GM12878 (cell line): ENCODE measurements around the gene APBB1IP. TPM values are rescaled to one million over a fixed set of nuclear protein-coding genes. Genes with fewer than 3 reads are reported as not detected.

Experiments
- ATAC-seq: fragments of 200-7000 bp; cut with Tn5 transposase; 3 replicates; pipeline ENCODE4 v1.9.1; 2020; ENCODE audit warnings: mild to moderate bottlenecking, moderate library complexity
- BruUV-seq: library from RNA; stranded (reverse); fragments of 400-500 nt; replicated peaks from 2 replicates; lab custom pipeline; 2021; lab: Mats Ljungman, UMichigan
- CTCF ChIA-PET: fragments of 300-600 bp; sonication (Branson Sonifier 250); formaldehyde crosslinking; extraction: SDS; loops from one replicate; lab custom pipeline; 2021; ENCODE audit warnings: inconsistent platforms; lab: Yijun Ruan, JAX
- POLR2A ChIA-PET: fragments of 350-600 bp; formaldehyde crosslinking; extraction: SDS; loops from one replicate; lab custom pipeline; 2021; ENCODE audit warnings: inconsistent platforms; lab: Charles Lee
- RAD21 ChIA-PET: fragments of 300-600 bp; sonication (Branson Sonifier 250); formaldehyde crosslinking; loops from one replicate; lab custom pipeline; 2023; ENCODE audit warnings: antibody characterized with exemption; ENCODE audit not compliant: unreplicated experiment; lab: Charles Lee
- SMC1A ChIA-PET: fragments of 300-600 bp; sonication (Branson Sonifier 250); formaldehyde crosslinking; loops from one replicate; lab custom pipeline; 2023; ENCODE audit not compliant: unreplicated experiment, uncharacterized antibody; lab: Charles Lee
- DNase-seq: peaks from one replicate; pipeline ENCODE4 v3.0.0-alpha.2; 2011; ENCODE audit warnings: low read depth, low spot score
- FAIRE-seq: peaks from 3 replicates; lab custom pipeline; 2011; peaks lifted over from hg19 to GRCh38; lab: Jason Lieb, UNC
- H2AFZ ChIP-seq: 2 replicates; pipeline ENCODE4 v1.6.0; 2011; ENCODE audit warnings: low read depth, low read length, control low read depth; ENCODE audit not compliant: control insufficient read depth
- H3K27ac ChIP-seq: 2 replicates; pipeline ENCODE4 v1.5.1; 2011; ENCODE audit warnings: control low read depth; ENCODE audit not compliant: control insufficient read depth, insufficient read depth
- H3K27me3 ChIP-seq, 2 experiments: replicated peaks in 1 of 2; 2 replicates each; pipeline versions ENCODE4 v1.6.0 to v1.6.1; 2011; ENCODE audit warnings: low read length in 1 of 2; ENCODE audit not compliant: control insufficient read depth in 2 of 2, insufficient read depth in 2 of 2
- H3K36me3 ChIP-seq, 2 experiments: 2 replicates each; pipeline ENCODE4 v1.5.1; 2011; ENCODE audit warnings: low read length in 1 of 2; ENCODE audit not compliant: control insufficient read depth in 2 of 2, insufficient read depth in 2 of 2
- H3K4me1 ChIP-seq: 2 replicates; pipeline ENCODE4 v1.6.1; 2011; ENCODE audit warnings: mild to moderate bottlenecking, low read length, moderate library complexity, mixed read lengths; ENCODE audit not compliant: control insufficient read depth, insufficient read depth
- H3K4me2 ChIP-seq: 2 replicates; pipeline ENCODE4 v1.6.0; 2011; ENCODE audit warnings: control low read depth; ENCODE audit not compliant: control insufficient read depth, insufficient read depth
- H3K4me3 ChIP-seq: fragments of 200-600 bp; sonication (generic); 2 replicates; pipeline ENCODE4 v1.5.1; 2016
- H3K79me2 ChIP-seq: 2 replicates; pipeline ENCODE4 v1.6.0; 2011; ENCODE audit warnings: low read length; ENCODE audit not compliant: control insufficient read depth, insufficient read depth
- H3K9ac ChIP-seq: 2 replicates; pipeline ENCODE4 v1.8.0; 2011; ENCODE audit warnings: low read length, control low read depth, mixed read lengths; ENCODE audit not compliant: control insufficient read depth, insufficient read depth
- H3K9me3 ChIP-seq: replicated peaks from 3 replicates; pipeline ENCODE4 v1.5.1; 2011; ENCODE audit warnings: mild to moderate bottlenecking, low read length; ENCODE audit not compliant: control insufficient read depth, insufficient read depth
- H4K20me1 ChIP-seq: 2 replicates; pipeline ENCODE4 v1.6.0; 2011; ENCODE audit not compliant: control insufficient read depth, insufficient read depth
- CHD4 ChIP-seq: fragments of 200-600 bp; sonication (generic); IDR thresholded peaks from 2 replicates; pipeline ENCODE4 v1.6.1; 2016; ENCODE audit warnings: mild to moderate bottlenecking
- CREB1 ChIP-seq: IDR thresholded peaks from 2 replicates; pipeline ENCODE4 v1.6.1; 2012; ENCODE audit warnings: low read depth, mild to moderate bottlenecking, inconsistent platforms
- EED ChIP-seq: sonication (generic); IDR thresholded peaks from 2 replicates; pipeline ENCODE4 v1.6.1; 2016; ENCODE audit warnings: antibody characterized with exemption, low read depth
- GATAD2B ChIP-seq: fragments of 450-650 bp; conservative IDR thresholded peaks from 2 replicates; pipeline ENCODE4 v1.6.1; 2017; ENCODE audit warnings: low read depth, mild to moderate bottlenecking, moderate library complexity
- NFYB ChIP-seq: IDR thresholded peaks from 2 replicates; pipeline ENCODE4 v1.6.1; 2011; ENCODE audit warnings: low read depth, mild to moderate bottlenecking, low read length, improper control_type of control experiment, moderate library complexity; ENCODE audit not compliant: insufficient read depth
- SUPT20H ChIP-seq: IDR thresholded peaks from 2 replicates; pipeline ENCODE4 v1.6.1; 2011; ENCODE audit warnings: low read depth, mild to moderate bottlenecking, low read length, moderate library complexity, borderline replicate concordance; ENCODE audit not compliant: control insufficient read depth
- TCF7 ChIP-seq: IDR thresholded peaks from 2 replicates; pipeline ENCODE4 v1.6.1; 2014; ENCODE audit warnings: antibody characterized with exemption, borderline replicate concordance
- ZBED1 ChIP-seq: IDR thresholded peaks from 2 replicates; pipeline ENCODE4 v1.6.1; 2016; ENCODE audit warnings: borderline replicate concordance
- ZNF384 ChIP-seq: IDR thresholded peaks from 2 replicates; pipeline ENCODE4 v1.6.1; 2012; ENCODE audit warnings: low read depth, mild to moderate bottlenecking, low read length, improper control_type of control experiment, borderline replicate concordance
- ZNF687 ChIP-seq: fragments of 450-650 bp; IDR thresholded peaks from 2 replicates; pipeline ENCODE4 v1.6.1; 2017; ENCODE audit warnings: mild to moderate bottlenecking, moderate library complexity
- WGBS: methylation state at CpG from one replicate; pipeline ENCODE4 v1.1.6; 2016; ENCODE audit warnings: low lambda C conversion rate; ENCODE audit not compliant: insufficient replicate concordance, insufficient coverage; ENCODE audit errors: missing lambda C conversion rate; 5-methylcytosine and 5-hydroxymethylcytosine counted together
- in situ Hi-C: fragments of 300-500 bp; cut with MboI; formaldehyde crosslinking; loops from 9 replicates; pipeline ENCODE4 v1.14.3; 2018; ENCODE audit warnings: mixed read lengths
- intact Hi-C: fragments of 100-400 bp; cut with micrococcal nuclease; formaldehyde crosslinking; loops from one replicate; pipeline ENCODE4 v1.14.2; 2022; ENCODE audit not compliant: unreplicated experiment
- polyA plus RNA-seq, 11 experiments: library from polyadenylated mRNA; depleted of rRNA in 4 of 11; unstranded in 6 of 11; stranded (reverse) in 5 of 11; fragments of >200 nt; fragmentation: Nextera tagmentation in 4 of 11; fragmentation: Illumina TruSeq in 1 of 11; extraction: Ambion mirVana in 4 of 11; extraction: Trizol in 1 of 11; gene quantifications; 1 replicate in 1 of 11; 2 replicates in 10 of 11; pipeline versions ENCODE4 v1.2.1 to v1.2.3, GENCODE V29; 2011 to 2016; ENCODE audit warnings: inconsistent platforms in 2 of 11, missing spikeins in 2 of 11, low read depth in 1 of 11
- total RNA-seq, 4 experiments: library from RNA; depleted of rRNA in 3 of 4; stranded (reverse); fragments of >200 nt in 3 of 4; fragmentation: Illumina TruSeq in 1 of 4; extraction: Trizol in 1 of 4; gene quantifications; 2 replicates each; pipeline versions ENCODE4 v1.2.1 to v1.2.3, GENCODE V29; 2013 to 2021

The APBB1IP gene
- total and polyA plus RNA-seq, 10 of the 15 experiments (the other 5 are each of a cell fraction or from before 2014, with no cell fraction given): 7.3 to 67.4 (median 19.9) TPM

- TF ChIP-seq ZNF687: no peak
- TF ChIP-seq SUPT20H: no peak
- TF ChIP-seq, all 136 proteins: peak for 0
Measured at GRCh38 chr10:26491276-26491675, 53.1 kb downstream of the APBB1IP start (continued).

- Histone ChIP-seq H3K4me2 (no peak overlapping the region), H3K27me3 (no peaks in the 10 kb centered on the region), H3K4me1 (peaks cover 4% of the 10 kb centered on the region; the same call in 1 of the 2 replicates), H3K4me3 (no peak overlapping the region), H4K20me1 (no peaks in the 10 kb centered on the region), H2AFZ (no peak overlapping the region), H3K36me3 (peaks cover 4 to 26% of the 10 kb centered on the region in 2 experiments), H3K27ac (no peak overlapping the region), H3K79me2 (peaks cover 27% of the 10 kb centered on the region), H3K9me3 (peaks cover 3% of the 10 kb centered on the region), H3K9ac (no peak overlapping the region)
- ChIA-PET SMC1A (interaction anchor here (2.1 kb wide), 1 partner anchor 36 kb away, joined by 6 read pairs; no protein-coding TSS in a partner anchor), POLR2A (interaction anchor here (0.9 kb wide), 1 partner anchor 12 kb away, joined by 5 read pairs; no protein-coding TSS in a partner anchor), CTCF (interaction anchor here (0.6 kb wide), 1 partner anchor 12 kb away, joined by 3 read pairs; no protein-coding TSS in a partner anchor), RAD21 (no interaction called here)
- FAIRE-seq (no peak), ATAC-seq (no peak), DNase-seq (no peak)
- no TSS peak for BruUV-seq
- in situ Hi-C loops: no loop called here
- intact Hi-C loops: no loop called here
- 91% methylated on average over 3 of the region's 3 CpGs for WGBS
- no peak for TF ChIP-seq TCF7
- no peak for TF ChIP-seq CHD4
- TF ChIP-seq GATAD2B: no peak
- no peak for TF ChIP-seq ZNF687
- TF ChIP-seq EED: no peak
- no peak for TF ChIP-seq ZBED1
- TF ChIP-seq CREB1: no peak
- no peak for TF ChIP-seq ZNF384
- no peak for TF ChIP-seq NFYB
Measured at GRCh38 chr10:26491934-26492333, 53.8 kb downstream of the APBB1IP start.
